Activated naive CD8-positive, alpha-beta T cell treated with anti-CD3 and anti-CD28 coated beads, Interleukin-2, amount 50 U/mL, for 24 hours (primary cell): Measurements from ENCODE around the gene CD160.
A peak's percentile ranks its signal among the peaks of the same experiment; 100 is the strongest.
"Not testable (repeated sequence)": the region's sequence is repeated elsewhere in the genome, so short reads cannot be mapped to it uniquely, and the experiment has no call there.

Experiments used
- ATAC-seq: fragments of 150-1000 bp; cut with Tn5 transposase; one replicate; pipeline ENCODE4 v1.10.0; 2021
- DNase-seq: peaks from one replicate; pipeline ENCODE4 v3.0.0; 2021
- H3K27ac Mint-ChIP-seq: one replicate; pipeline ENCODE4 v1.8.0; 2021; ENCODE audit warnings: mild to moderate bottlenecking, mixed read lengths
- H3K27me3 Mint-ChIP-seq: one replicate; pipeline ENCODE4 v1.8.0; 2021; ENCODE audit warnings: mixed read lengths
- H3K36me3 Mint-ChIP-seq: one replicate; pipeline ENCODE4 v1.8.0; 2021; ENCODE audit warnings: low read depth, mixed read lengths
- H3K4me1 Mint-ChIP-seq: one replicate; pipeline ENCODE4 v1.8.0; 2021; ENCODE audit warnings: mixed read lengths
- H3K4me3 Mint-ChIP-seq: one replicate; pipeline ENCODE4 v1.8.0; 2021; ENCODE audit warnings: mild to moderate bottlenecking, moderate library complexity, mixed read lengths
- H3K9me3 Mint-ChIP-seq: one replicate; pipeline ENCODE4 v1.8.0; 2021; ENCODE audit warnings: mixed read lengths

Gene CD160

DNA sequence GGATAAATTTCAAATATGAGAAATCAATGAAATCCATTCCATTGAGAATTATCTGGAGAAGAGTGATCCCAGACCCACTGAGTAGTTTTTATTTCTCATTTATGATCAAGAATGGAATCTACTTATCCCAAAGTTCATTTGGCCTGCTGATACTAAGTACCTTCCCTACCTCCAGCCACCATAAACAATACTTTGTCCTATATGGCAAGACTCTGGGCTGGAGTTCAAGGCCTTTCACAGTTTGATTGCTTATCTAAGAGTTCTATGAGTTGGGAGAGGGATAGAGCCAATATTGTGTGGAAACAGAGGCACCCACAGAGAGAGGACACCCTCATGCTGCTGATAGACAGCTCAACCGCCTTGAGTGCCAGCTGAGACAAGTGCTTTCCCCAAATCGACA is 17.2 kb upstream of the CD160 start:
- H3K9me3 Mint-ChIP-seq, result no peaks in the 10 kb centered on the region
- H3K4me3 Mint-ChIP-seq, result no peak overlapping the region
- DNase-seq, result no peak
- H3K4me1 Mint-ChIP-seq, result no peaks in the 10 kb centered on the region
- no peak for ATAC-seq
- H3K36me3 Mint-ChIP-seq, result no peaks in the 10 kb centered on the region
- H3K27me3 Mint-ChIP-seq, result no peaks in the 10 kb centered on the region
- no peak overlapping the region for H3K27ac Mint-ChIP-seq

DNA sequence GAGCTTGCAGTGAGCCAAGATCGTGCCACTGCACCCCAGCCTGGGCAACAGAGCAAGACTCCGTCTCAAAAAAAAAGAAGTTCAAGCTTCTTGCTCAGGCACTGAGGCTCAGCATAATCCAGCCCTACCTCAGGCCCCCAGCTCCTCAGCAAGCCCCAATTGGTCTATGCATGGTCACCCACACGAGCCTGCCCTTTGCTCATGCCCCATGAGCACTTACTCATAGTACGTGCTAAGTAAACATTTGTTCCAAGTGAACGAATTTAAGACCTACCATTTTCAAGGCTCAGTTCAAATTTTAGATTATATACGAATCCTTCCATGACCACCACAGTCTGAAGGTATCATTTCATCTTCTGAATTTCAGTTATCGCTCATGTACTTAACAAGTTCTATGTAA is 16.5 kb upstream of the CD160 start:
- H3K4me1 Mint-ChIP-seq, result peaks cover 2% of the 10 kb centered on the region
- H3K27me3 Mint-ChIP-seq, result no peaks in the 10 kb centered on the region
- H3K36me3 Mint-ChIP-seq, result no peaks in the 10 kb centered on the region
- H3K4me3 Mint-ChIP-seq, result no peak overlapping the region
- no peak overlapping the region for H3K27ac Mint-ChIP-seq
- no peak for ATAC-seq
- H3K9me3 Mint-ChIP-seq, result no peaks in the 10 kb centered on the region
- no peak for DNase-seq

DNA sequence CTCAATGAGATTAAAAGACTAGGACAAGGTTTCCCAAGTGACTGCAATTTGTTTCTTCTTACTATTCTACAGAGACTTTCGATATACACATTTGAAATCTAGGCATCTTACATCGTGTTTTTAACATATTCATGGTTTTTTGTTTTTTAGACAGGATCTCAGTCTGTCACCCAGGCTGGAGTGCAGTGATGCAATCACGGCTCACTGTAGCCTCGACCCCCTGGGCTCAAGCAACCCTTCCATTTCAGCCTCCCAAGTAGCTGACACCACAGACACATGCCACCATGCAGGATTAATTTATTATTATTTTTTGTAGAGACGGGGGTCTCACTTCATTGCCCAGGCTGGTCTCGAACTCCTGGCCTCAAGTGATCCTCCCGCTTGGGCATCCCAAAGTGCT is 13.7 kb upstream of the CD160 start:
- no peak overlapping the region for H3K4me3 Mint-ChIP-seq
- no peaks in the 10 kb centered on the region for H3K36me3 Mint-ChIP-seq
- H3K4me1 Mint-ChIP-seq, result peaks cover 9% of the 10 kb centered on the region
- H3K27ac Mint-ChIP-seq, result no peak overlapping the region
- H3K27me3 Mint-ChIP-seq, result no peaks in the 10 kb centered on the region
- no peaks in the 10 kb centered on the region for H3K9me3 Mint-ChIP-seq
- no peak for ATAC-seq
- no peak for DNase-seq

DNA sequence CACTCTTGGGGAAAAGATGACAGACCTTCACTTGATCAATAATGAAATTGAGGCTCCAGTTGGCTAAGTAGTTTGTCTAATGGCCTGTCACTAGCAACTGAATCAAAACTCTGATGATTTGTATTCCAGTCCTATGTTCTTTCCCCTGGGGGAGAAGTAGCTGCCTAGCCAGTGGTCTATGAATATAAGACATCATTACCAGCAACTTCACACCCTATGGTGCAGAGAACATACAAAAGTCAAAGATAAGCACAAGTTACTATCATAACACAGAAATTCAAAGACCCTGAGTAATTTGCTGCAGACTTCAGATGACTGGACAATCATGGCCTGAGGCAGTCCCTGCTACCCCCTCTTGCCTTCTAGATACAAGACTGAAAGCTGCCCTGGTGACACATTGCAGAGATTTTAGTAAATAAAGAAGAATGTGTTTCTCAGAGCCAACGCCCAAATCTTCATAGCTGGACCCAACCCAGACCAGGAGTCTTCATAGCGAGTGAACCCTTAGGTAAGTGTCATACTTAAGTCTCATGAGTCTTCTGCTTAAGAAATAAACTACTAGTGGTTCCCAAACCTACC is 13.1 kb upstream of the CD160 start:
- Mint-ChIP-seq H3K4me3 (no peak overlapping the region), H3K27me3 (no peaks in the 10 kb centered on the region), H3K4me1 (peaks cover 9% of the 10 kb centered on the region), H3K9me3 (no peaks in the 10 kb centered on the region), H3K36me3 (no peaks in the 10 kb centered on the region), H3K27ac (no peak overlapping the region)
- no peak for ATAC-seq
- no peak for DNase-seq

DNA sequence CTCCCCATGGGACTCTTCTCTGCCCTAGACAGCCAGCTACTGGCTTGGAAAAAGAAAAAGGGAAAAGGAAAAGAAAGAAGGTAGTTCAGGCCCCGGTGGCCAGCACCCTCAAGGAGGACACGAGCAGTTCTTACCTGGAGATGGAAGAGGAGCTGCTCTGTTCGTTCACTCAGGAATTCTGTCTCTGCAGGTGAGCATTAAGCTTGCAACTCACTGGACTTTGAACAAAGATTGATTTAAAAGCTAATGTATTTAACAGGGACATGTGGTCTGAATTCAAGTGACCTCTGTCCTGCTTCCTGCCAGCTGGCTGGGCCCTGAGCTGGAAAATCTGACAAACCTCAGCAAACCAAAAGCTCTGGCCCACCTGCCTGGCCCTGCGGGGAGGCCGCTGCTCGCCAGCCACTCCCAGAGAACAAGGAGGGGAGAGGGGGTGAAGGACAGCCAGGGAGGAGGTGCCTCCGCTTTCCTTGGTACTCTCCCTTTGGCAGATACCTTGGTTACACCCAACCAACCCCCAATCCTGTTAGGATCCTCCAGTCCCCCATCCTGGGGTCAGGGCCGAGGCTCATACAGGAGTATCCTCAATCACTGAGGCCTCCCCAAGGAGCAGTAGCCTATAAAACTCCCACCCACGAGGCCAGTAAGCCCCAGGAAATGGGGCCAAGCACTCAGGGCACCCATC is 12.0 kb upstream of the CD160 start, which contains the start of gene PDZK1:
PDZK1 (minus strand) TSS at position 186 of the 685 bp plus-strand sequence. CDS start 19,347 bp downstream, outside the sequence.
- no peak for DNase-seq
- peak within 1 kb of the TSS; percentile 2 for H3K27ac Mint-ChIP-seq
- H3K4me1 Mint-ChIP-seq, result peaks cover 9% of the 10 kb centered on the region
- H3K27me3 Mint-ChIP-seq, result no peaks in the 10 kb centered on the region
- H3K36me3 Mint-ChIP-seq, result no peaks in the 10 kb centered on the region
- no peaks in the 10 kb centered on the region for H3K9me3 Mint-ChIP-seq
- no peak for ATAC-seq
- H3K4me3 Mint-ChIP-seq, result no peak within 1 kb of the TSS

DNA sequence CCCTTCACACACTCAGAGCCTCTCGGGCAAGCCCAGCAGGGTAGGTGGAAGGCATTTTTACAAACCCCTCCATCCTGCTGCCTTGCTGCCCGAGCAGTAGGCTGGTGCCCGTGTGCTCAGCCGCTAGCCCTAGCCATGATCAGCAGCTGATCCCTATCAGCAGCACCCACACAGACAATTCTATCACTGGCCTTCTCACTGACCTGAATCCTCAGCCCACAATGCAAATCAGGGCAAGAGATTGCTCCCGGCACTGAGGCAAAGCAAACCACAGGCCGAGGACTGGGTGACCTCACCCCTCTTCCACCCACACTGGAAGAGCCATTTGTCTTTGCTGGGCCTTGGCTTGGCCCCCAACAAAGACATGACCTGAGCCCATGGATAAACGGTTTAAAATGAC is 11.2 kb upstream of the CD160 start:
- H3K9me3 Mint-ChIP-seq, result no peaks in the 10 kb centered on the region
- no peaks in the 10 kb centered on the region for H3K27me3 Mint-ChIP-seq
- ATAC-seq (peak; percentile 43), DNase-seq (no peak)
- H3K27ac Mint-ChIP-seq, result peak overlapping the region; percentile 2
- H3K36me3 Mint-ChIP-seq, result no peaks in the 10 kb centered on the region
- no peak overlapping the region for H3K4me3 Mint-ChIP-seq
- H3K4me1 Mint-ChIP-seq, result peaks cover 9% of the 10 kb centered on the region

DNA sequence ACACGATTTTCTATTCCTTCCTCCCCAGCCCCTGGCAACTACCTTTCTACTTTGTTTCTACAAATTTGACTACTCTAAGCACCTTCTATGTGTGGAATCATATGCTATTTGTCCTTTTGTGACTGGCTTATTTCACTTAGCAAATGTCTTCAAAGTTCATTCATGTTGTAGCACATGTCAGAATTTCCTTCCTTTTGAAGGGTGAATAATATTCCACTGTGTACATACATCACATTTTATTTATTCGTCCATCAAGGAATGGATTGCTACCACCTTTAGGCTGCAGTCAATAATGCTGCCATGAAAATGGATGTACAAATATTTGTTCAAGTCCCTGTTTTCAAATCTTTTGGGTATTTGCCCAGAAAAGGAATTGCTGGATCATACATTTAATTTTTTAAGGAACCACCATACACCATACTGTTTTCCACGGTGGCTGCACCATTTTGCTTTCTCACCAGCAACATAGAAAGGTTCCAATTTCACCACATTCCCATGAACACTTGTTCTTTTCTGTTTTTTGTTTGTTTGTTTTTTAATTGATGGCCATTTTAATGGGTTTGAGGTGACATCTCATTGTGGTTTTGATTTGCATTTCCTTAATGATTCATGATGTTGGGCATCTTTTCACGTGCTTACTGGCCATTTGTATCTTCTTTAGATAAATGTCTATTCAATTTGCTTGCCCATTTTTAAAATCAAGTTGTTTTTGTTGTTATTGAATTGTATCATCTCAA is 8.8 kb upstream of the CD160 start:
- H3K27ac Mint-ChIP-seq, result no peak overlapping the region
- no peak overlapping the region for H3K4me3 Mint-ChIP-seq
- no peaks in the 10 kb centered on the region for H3K9me3 Mint-ChIP-seq
- H3K4me1 Mint-ChIP-seq, result peaks cover 9% of the 10 kb centered on the region
- ATAC-seq (no peak), DNase-seq (no peak)
- H3K36me3 Mint-ChIP-seq, result no peaks in the 10 kb centered on the region
- no peaks in the 10 kb centered on the region for H3K27me3 Mint-ChIP-seq

DNA sequence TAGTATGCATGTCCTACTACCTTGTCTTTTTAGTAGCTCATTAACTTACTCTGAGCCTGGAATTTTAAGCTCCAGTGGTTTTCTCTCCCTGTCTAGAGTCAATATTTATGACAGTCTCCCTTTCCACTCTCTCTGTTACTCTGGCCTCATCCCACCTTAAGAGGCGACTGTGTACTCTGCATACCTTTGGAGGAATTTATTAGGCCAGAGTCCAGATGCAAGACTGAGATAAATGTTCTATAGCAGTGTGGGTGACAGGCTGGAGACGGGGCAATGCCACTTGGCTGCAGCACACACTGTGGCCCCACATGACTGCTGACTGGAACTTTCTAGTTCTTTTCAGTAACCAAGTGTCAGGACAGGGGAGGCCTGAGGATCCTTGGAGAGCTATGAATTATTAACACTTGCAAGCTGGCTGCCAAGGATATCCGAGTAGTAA is 8.1 kb upstream of the CD160 start:
- ATAC-seq (no peak), DNase-seq (no peak)
- H3K27ac Mint-ChIP-seq, result no peak overlapping the region
- H3K4me3 Mint-ChIP-seq, result no peak overlapping the region
- H3K4me1 Mint-ChIP-seq, result peaks cover 9% of the 10 kb centered on the region
- H3K27me3 Mint-ChIP-seq, result no peaks in the 10 kb centered on the region
- H3K9me3 Mint-ChIP-seq, result no peaks in the 10 kb centered on the region
- no peaks in the 10 kb centered on the region for H3K36me3 Mint-ChIP-seq

DNA sequence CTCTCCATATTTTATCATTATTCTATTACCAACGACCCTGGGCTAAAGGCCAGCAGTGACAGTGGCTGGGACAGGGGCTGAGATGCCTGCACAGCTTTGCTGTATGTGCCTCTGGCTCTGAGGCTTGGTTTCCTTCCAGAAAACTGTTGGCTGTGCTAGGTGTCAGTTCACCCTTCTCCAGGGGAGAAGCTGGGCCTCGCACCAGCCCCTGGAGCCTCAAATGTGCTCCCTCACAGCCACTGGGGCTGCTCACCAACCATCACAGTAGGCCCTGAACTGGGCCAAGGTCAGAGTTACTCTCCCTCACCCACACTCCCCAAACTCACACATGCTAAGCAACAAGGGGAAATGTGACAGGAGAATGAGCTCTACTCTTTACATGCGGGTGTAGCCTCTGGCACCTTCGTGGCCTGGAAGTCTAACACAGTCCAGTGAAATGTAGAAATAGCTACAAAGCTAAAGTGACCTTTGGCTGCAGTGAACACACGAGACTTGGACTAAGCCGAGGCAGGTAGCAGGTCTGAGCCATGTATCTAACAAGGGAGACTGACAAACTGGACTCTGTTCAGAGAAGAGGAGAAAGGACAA is 4.7 kb upstream of the CD160 start:
- H3K27ac Mint-ChIP-seq, result no peak overlapping the region
- no peaks in the 10 kb centered on the region for H3K9me3 Mint-ChIP-seq
- H3K36me3 Mint-ChIP-seq, result no peaks in the 10 kb centered on the region
- H3K4me1 Mint-ChIP-seq, result peaks cover 11% of the 10 kb centered on the region
- no peak overlapping the region for H3K4me3 Mint-ChIP-seq
- ATAC-seq (no peak), DNase-seq (no peak)
- H3K27me3 Mint-ChIP-seq, result no peaks in the 10 kb centered on the region

DNA sequence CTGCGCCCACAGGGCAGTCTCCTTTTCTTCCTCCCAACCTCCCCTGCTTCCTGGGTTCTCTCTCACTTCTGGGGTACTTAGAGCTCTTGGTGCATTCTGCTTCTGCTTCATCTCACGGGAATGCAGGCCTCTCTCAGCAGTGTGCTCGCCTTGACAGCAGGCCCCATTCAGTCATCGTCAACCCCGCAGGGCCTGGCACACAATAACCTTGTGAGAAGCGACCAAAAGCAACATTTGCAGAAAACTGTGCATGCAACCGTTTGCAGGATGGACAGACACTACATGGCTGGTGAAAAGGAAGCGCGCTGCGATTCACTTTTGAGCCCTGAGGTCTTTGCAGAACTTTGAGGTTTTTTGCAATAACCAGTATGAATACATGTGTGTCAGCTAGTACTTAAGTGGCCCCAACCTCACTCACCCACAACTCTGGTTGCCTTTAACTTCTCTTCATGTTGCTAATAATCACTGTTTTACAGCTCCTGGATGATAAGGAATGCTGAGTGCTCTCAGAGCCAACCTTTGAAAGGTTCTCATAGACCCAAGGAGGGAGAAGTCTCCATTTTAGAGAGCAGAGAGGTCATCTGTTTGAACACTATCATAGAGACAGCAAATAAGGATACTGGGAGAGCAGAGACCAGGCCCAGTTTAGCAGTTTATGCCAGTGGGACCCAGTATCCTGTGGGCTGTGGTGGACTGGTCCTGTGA is 2.5 kb upstream of the CD160 start:
- peaks cover 31% of the 10 kb centered on the region for H3K4me1 Mint-ChIP-seq
- H3K36me3 Mint-ChIP-seq, result no peaks in the 10 kb centered on the region
- no peak overlapping the region for H3K27ac Mint-ChIP-seq
- no peak for DNase-seq
- H3K27me3 Mint-ChIP-seq, result peaks cover 3% of the 10 kb centered on the region
- H3K9me3 Mint-ChIP-seq, result no peaks in the 10 kb centered on the region
- no peak overlapping the region for H3K4me3 Mint-ChIP-seq
- ATAC-seq, result no peak

DNA sequence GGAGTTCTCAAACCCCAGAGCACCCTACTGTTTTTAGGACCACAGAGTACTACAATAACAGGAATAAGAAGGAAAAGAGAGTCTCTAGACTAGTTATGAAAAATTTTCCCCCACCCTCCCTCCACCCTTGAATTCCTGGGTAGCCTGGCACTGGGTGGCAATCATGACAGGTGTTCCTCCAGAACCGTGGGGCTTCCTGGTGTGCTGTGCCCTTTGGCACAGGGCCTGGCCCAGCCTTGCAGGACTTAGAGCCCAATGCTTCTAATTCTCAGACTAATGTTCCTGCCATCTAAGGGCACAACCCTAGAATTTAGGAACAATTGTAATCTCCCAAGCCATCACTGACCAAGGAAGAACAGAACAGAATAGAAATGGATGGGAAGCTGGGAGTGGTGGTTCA is 1.5 kb upstream of the CD160 start:
- Mint-ChIP-seq H3K4me1 (peaks cover 32% of the 10 kb centered on the region), H3K4me3 (no peak overlapping the region), H3K27ac (peak overlapping the region; percentile 71), H3K36me3 (no peaks in the 10 kb centered on the region), H3K9me3 (no peaks in the 10 kb centered on the region), H3K27me3 (peaks cover 7% of the 10 kb centered on the region)
- ATAC-seq (no peak), DNase-seq (no peak)

DNA sequence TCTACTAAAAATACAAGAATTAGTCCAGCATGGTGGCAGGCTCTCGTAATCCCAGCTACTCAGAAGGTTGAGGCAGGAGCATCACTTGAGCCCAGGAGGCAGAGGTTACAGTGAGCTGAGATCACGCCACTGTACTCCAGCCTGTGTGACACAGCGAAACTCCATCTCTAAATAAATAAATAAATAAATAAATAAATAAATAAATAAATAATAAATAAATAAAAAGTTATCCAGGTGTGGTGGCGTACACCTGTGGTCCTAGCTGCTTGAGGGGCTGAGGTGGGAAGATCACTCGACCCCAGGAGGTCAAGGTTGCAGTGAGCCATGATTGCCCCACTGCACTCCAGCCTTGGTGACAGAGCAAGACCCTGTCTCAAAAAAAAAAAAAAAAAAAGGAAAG is 834 bp upstream of the CD160 start:
- DNase-seq, H3K27me3 Mint-ChIP-seq, H3K9me3 Mint-ChIP-seq, H3K27ac Mint-ChIP-seq, H3K4me3 Mint-ChIP-seq, ATAC-seq, H3K36me3 Mint-ChIP-seq: not testable (repeated sequence)
- H3K4me1 Mint-ChIP-seq, result peaks cover 33% of the 10 kb centered on the region

DNA sequence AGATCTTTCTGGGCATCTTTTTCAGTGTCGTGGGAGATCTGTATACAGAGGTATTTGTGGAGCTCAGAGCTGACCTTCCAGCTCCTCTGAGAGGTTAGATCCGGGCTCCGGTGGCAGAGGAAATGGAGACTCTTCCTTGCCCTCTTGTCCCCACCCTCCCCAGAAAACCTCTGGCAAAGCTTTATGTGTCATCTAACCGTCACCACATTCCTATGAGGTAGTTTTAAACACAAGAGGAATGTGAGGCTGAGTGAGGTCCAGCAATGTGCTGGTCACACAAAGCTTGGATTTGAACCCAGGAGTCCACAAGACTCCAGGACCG is 1.2 kb downstream of the CD160 start:
- Mint-ChIP-seq H3K4me1 (peaks cover 33% of the 10 kb centered on the region), H3K27ac (peak overlapping the region; percentile 19), H3K9me3 (no peaks in the 10 kb centered on the region), H3K36me3 (no peaks in the 10 kb centered on the region), H3K27me3 (peaks cover 9% of the 10 kb centered on the region), H3K4me3 (peak overlapping the region; percentile 78)
- no peak for ATAC-seq
- no peak for DNase-seq

DNA sequence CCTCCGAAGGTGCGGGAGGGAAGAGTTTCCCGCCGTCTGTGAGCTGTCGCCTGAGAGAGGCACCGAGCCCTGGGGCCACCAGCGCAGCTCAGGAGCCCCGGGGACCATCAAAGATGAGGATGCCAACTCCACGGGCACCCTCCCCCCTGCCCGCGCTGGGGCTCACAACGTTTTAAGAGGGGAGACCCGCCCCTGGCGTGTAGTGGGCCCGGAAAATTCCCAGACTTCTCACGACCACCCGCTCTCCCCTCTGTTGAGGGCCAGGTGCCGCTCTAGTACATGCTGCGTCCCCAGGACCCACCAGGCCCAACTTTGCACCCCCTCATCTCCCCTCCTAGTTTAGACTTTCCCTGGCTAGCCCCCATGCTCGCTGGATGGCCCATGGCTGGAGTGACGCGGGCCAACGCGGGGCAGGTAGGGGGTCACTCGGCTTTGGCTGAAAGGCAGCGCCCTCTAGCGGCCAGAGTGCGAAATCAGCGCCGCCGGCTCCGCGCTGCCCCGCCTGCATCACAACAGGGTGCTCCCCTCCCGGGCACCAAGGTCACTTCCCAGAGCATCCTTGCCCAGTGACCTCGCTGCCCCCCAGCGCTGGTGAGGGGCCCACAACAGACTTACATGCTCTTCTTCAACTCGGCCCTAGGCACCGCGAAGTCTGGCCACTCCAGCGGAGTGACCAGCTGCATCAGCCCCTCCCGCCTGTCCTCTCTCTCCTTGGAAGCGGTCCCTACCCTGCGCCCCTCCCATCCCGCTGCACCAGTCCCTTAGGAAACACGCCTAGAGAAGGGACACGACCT is 1.8 kb downstream of the CD160 start:
- Mint-ChIP-seq H3K36me3 (no peaks in the 10 kb centered on the region), H3K4me1 (peaks cover 33% of the 10 kb centered on the region)
- ATAC-seq, result peak; percentile 83

More for the DNA sequence above, 1.8 kb downstream of the CD160 start:
- Mint-ChIP-seq H3K4me3 (peak overlapping the region; percentile 78), H3K9me3 (no peaks in the 10 kb centered on the region), H3K27me3 (peaks cover 9% of the 10 kb centered on the region), H3K27ac (peak overlapping the region; percentile 74)
- DNase-seq, result peak; percentile 85
